Hepatocyte (in vitro differentiated cells): ENCODE results near the gene TMEM141. TPM values are rescaled to one million over a fixed set of nuclear protein-coding genes. Genes with fewer than 3 reads are reported as not detected.
A peak's percentile ranks its signal among the peaks of the same experiment; 100 is the strongest.
"Not testable (repeated sequence)": the region's sequence is repeated elsewhere in the genome, so short reads cannot be mapped to it uniquely, and the experiment has no call there.

Source experiments
- DNase-seq: peaks from one replicate; pipeline ENCODE4 v3.0.0-alpha.2; 2016; ENCODE audit warnings: low spot score
- H2AFZ ChIP-seq: fragments of 200-600 bp; sonication (generic); 2 replicates; pipeline ENCODE4 v1.6.0; 2016; ENCODE audit warnings: antibody characterized with exemption, mild to moderate bottlenecking
- H3K27ac ChIP-seq: fragments of 200-600 bp; sonication (generic); 2 replicates; pipeline ENCODE4 v1.5.1; 2016; ENCODE audit warnings: mild to moderate bottlenecking
- H3K27me3 ChIP-seq: fragments of 200-600 bp; sonication (generic); 2 replicates; pipeline ENCODE4 v1.6.1; 2016
- H3K36me3 ChIP-seq: fragments of 200-600 bp; sonication (generic); replicated peaks from 2 replicates; pipeline ENCODE4 v1.5.1; 2016; ENCODE audit warnings: low read depth; ENCODE audit not compliant: insufficient read depth
- H3K4me1 ChIP-seq: fragments of 200-600 bp; sonication (generic); 2 replicates; pipeline ENCODE4 v1.5.1; 2016; ENCODE audit warnings: mild to moderate bottlenecking, moderate library complexity; ENCODE audit not compliant: insufficient read depth
- H3K4me2 ChIP-seq: fragments of 200-600 bp; sonication (generic); 2 replicates; pipeline ENCODE4 v1.6.0; 2016
- H3K4me3 ChIP-seq: fragments of 200-600 bp; sonication (generic); 2 replicates; pipeline ENCODE4 v1.5.1; 2016; ENCODE audit warnings: mild to moderate bottlenecking
- H3K79me2 ChIP-seq: fragments of 200-600 bp; sonication (generic); 2 replicates; pipeline ENCODE4 v1.6.0; 2017; ENCODE audit warnings: mild to moderate bottlenecking
- H3K9me2 ChIP-seq: fragments of 200-600 bp; sonication (generic); replicated peaks from 2 replicates; pipeline ENCODE4 v1.6.0; 2017; ENCODE audit warnings: mild to moderate bottlenecking; ENCODE audit not compliant: insufficient read depth
- H3K9me3 ChIP-seq: fragments of 200-600 bp; sonication (generic); 2 replicates; pipeline ENCODE4 v1.5.1; 2016; ENCODE audit warnings: low read depth, mild to moderate bottlenecking
- H4K20me1 ChIP-seq: fragments of 200-600 bp; sonication (generic); 2 replicates; pipeline ENCODE4 v1.6.0; 2016; ENCODE audit warnings: mild to moderate bottlenecking; ENCODE audit not compliant: insufficient read depth, poor library complexity, severe bottlenecking
- WGBS: methylation state at CpG from one replicate; pipeline ENCODE4 v1.1.6; 2016; ENCODE audit warnings: low lambda C conversion rate; ENCODE audit errors: missing lambda C conversion rate; 5-methylcytosine and 5-hydroxymethylcytosine counted together
- microRNA-seq: library from miRNA; unstranded; fragments of <30 nt; microRNA quantifications from one replicate; pipeline ENCODE4, GENCODE V29; 2017
- polyA plus RNA-seq: library from polyadenylated mRNA; unstranded; fragments of >200 nt; fragmentation: Nextera tagmentation; extraction: Ambion mirVana; gene quantifications from 2 replicates; pipeline ENCODE4 v1.2.1, GENCODE V29; 2016
- small RNA-seq: library from RNA; depleted of rRNA; stranded (forward); fragments of <200 nt; gene quantifications from one replicate; pipeline ENCODE3, GENCODE V24; 2014
- total RNA-seq: library from RNA; depleted of rRNA; stranded (reverse); fragments of >200 nt; gene quantifications from 2 replicates; pipeline ENCODE4 v1.2.3, GENCODE V29; 2014
- TF ChIP-seq, protein P1 (sequence below): fragments of 200-600 bp; sonication (generic); IDR thresholded peaks from 2 replicates; pipeline ENCODE4 v1.5.1; 2016; ENCODE audit warnings: antibody characterized with exemption, mild to moderate bottlenecking; ENCODE audit not compliant: poor library complexity

Gene TMEM141
- total and polyA plus RNA-seq, 2 experiments from 2014 or later = 230 to 385 TPM

DNA sequence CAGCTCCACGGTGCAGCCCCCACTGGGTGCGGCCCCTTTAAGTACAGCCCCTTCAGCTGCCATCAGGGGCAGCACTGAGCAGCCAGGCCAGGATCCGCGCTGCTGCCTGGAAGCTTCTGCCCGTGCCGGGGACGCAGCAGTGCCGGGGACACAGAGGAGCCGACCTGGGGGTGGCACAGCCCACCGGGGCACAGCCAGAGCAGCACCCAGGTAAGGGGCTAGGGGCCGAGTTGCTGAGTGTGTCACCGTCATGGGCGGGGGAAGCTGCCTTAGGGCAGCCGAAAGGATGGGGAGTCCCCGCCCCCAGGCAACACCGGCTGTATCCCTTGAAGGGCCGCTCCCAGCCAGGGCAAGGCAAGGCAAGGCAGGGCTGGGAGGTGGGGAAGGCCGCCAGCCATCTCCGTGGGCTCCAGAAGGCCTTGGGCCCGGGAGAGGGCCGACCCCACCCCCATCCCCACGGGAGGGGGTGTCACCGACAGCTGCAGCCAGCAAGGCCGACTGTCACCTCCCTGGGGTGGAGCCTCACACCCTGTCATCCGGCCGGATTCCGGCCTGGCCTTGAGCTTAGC, 51.3 kb downstream of the TMEM141 start, which contains the start of gene AJM1:
Gene AJM1 (plus strand): TSS at position 99 of the 569 bp plus-strand sequence. CDS start 1,937 bp downstream, outside the sequence.
- Histone ChIP-seq H3K4me1 (peaks cover 37% of the 10 kb centered on the region), H3K27ac (peak within 1 kb of the TSS; percentile 87), H3K4me2 (peak within 1 kb of the TSS; percentile 97), H3K4me3 (peak within 1 kb of the TSS; percentile 29)
- peak; percentile 89 for DNase-seq
- H2AFZ ChIP-seq, H3K27me3 ChIP-seq, H3K36me3 ChIP-seq, H3K9me2 ChIP-seq, H4K20me1 ChIP-seq, H3K9me3 ChIP-seq, H3K79me2 ChIP-seq: not testable (repeated sequence)
- WGBS = 7% methylated on average over 22 of the region's 27 CpGs
- TF ChIP-seq, protein P1, sequence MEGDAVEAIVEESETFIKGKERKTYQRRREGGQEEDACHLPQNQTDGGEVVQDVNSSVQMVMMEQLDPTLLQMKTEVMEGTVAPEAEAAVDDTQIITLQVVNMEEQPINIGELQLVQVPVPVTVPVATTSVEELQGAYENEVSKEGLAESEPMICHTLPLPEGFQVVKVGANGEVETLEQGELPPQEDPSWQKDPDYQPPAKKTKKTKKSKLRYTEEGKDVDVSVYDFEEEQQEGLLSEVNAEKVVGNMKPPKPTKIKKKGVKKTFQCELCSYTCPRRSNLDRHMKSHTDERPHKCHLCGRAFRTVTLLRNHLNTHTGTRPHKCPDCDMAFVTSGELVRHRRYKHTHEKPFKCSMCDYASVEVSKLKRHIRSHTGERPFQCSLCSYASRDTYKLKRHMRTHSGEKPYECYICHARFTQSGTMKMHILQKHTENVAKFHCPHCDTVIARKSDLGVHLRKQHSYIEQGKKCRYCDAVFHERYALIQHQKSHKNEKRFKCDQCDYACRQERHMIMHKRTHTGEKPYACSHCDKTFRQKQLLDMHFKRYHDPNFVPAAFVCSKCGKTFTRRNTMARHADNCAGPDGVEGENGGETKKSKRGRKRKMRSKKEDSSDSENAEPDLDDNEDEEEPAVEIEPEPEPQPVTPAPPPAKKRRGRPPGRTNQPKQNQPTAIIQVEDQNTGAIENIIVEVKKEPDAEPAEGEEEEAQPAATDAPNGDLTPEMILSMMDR = peak; percentile 78

Small RNA genes within 50 kb of the gene (microRNA-seq; reads per million reads assigned to microRNA genes)
- gene MIR4292 (not detected), gene MIR6722 (not detected)

Small RNA genes within 50 kb of the gene (small RNA-seq; reads per million reads assigned to genes)
- gene AL355987.2 = not detected
- gene ATP6V1G1P3 = not detected
- not detected for gene MIR4292
- not detected for gene MIR6722

Other genes starting within 250 kb of the TMEM141 start
- gene NOTCH1, start 245.3 kb upstream of the TMEM141 start, total RNA-seq = 4.3 and 6.5 TPM in 2 replicates
- gene NOTCH1, start 245.3 kb upstream of the TMEM141 start, polyA plus RNA-seq = 5.3 and 8.3 TPM in 2 replicates
- gene EGFL7, start 128.4 kb upstream of the TMEM141 start, total RNA-seq = 50.0 and 52.9 TPM in 2 replicates
- 82.5 and 82.6 TPM in 2 replicates for gene EGFL7, start 128.4 kb upstream of the TMEM141 start, polyA plus RNA-seq
- gene AGPAT2, start 103.9 kb upstream of the TMEM141 start, total RNA-seq = 125 and 136 TPM in 2 replicates
- 242 and 249 TPM in 2 replicates for gene AGPAT2, start 103.9 kb upstream of the TMEM141 start, polyA plus RNA-seq
- 31.7 and 33.3 TPM in 2 replicates for gene DIPK1B, start 78.8 kb upstream of the TMEM141 start, total RNA-seq
- 39.4 and 47.3 TPM in 2 replicates for gene DIPK1B, start 78.8 kb upstream of the TMEM141 start, polyA plus RNA-seq
- not detected in 2 replicates for gene LCN10, start 48.4 kb upstream of the TMEM141 start, total RNA-seq
- not detected in 2 replicates for gene LCN10, start 48.4 kb upstream of the TMEM141 start, polyA plus RNA-seq
- not detected in 2 replicates for gene LCN6, start 42.8 kb upstream of the TMEM141 start, total RNA-seq
- not detected in 2 replicates for gene LCN6, start 42.8 kb upstream of the TMEM141 start, polyA plus RNA-seq
- not detected in 2 replicates for gene LCN8, start 33.1 kb upstream of the TMEM141 start, total RNA-seq
- gene LCN8, start 33.1 kb upstream of the TMEM141 start, polyA plus RNA-seq = not detected in 2 replicates
- gene LCN15, start 26.8 kb upstream of the TMEM141 start, total RNA-seq = 1.5 and 35.9 TPM in 2 replicates
- 0.85 and 1.4 TPM in 2 replicates for gene LCN15, start 26.8 kb upstream of the TMEM141 start, polyA plus RNA-seq
- gene CCDC183, start 5.0 kb downstream of the TMEM141 start, total RNA-seq = 10.5 and 17.7 TPM in 2 replicates
- gene CCDC183, start 5.0 kb downstream of the TMEM141 start, polyA plus RNA-seq = 32.1 and 56.4 TPM in 2 replicates
- gene RABL6, start 16.6 kb downstream of the TMEM141 start, total RNA-seq = 67.2 and 72.3 TPM in 2 replicates
- gene RABL6, start 16.6 kb downstream of the TMEM141 start, polyA plus RNA-seq = 103 and 110 TPM in 2 replicates
- gene AJM1, start 51.1 kb downstream of the TMEM141 start, total RNA-seq = 2.0 and 3.0 TPM in 2 replicates
- 7.2 and 7.7 TPM in 2 replicates for gene AJM1, start 51.1 kb downstream of the TMEM141 start, polyA plus RNA-seq
- gene PHPT1, start 58.1 kb downstream of the TMEM141 start, total RNA-seq = 101 and 111 TPM in 2 replicates
- gene PHPT1, start 58.1 kb downstream of the TMEM141 start, polyA plus RNA-seq = 384 and 390 TPM in 2 replicates
- gene MAMDC4, start 61.0 kb downstream of the TMEM141 start, total RNA-seq = 7.9 and 8.5 TPM in 2 replicates
- gene MAMDC4, start 61.0 kb downstream of the TMEM141 start, polyA plus RNA-seq = 12.7 and 16.9 TPM in 2 replicates
- gene EDF1, start 75.0 kb downstream of the TMEM141 start, total RNA-seq = 318 and 372 TPM in 2 replicates
- 508 and 568 TPM in 2 replicates for gene EDF1, start 75.0 kb downstream of the TMEM141 start, polyA plus RNA-seq
- gene TRAF2, start 95.2 kb downstream of the TMEM141 start, total RNA-seq = 7.6 TPM in 2 replicates
- 12.4 and 12.6 TPM in 2 replicates for gene TRAF2, start 95.2 kb downstream of the TMEM141 start, polyA plus RNA-seq
- 141 and 179 TPM in 2 replicates for gene FBXW5, start 153.4 kb downstream of the TMEM141 start, total RNA-seq
- gene FBXW5, start 153.4 kb downstream of the TMEM141 start, polyA plus RNA-seq = 160 and 172 TPM in 2 replicates
- gene C8G, start 153.9 kb downstream of the TMEM141 start, total RNA-seq = 5.7 and 15.7 TPM in 2 replicates
- gene C8G, start 153.9 kb downstream of the TMEM141 start, polyA plus RNA-seq = 15.4 and 15.7 TPM in 2 replicates
- gene LCN12, start 160.9 kb downstream of the TMEM141 start, total RNA-seq = 1.6 and 4.1 TPM in 2 replicates
- gene LCN12, start 160.9 kb downstream of the TMEM141 start, polyA plus RNA-seq = 27.4 and 36.8 TPM in 2 replicates
- gene PTGDS, start 186.2 kb downstream of the TMEM141 start, total RNA-seq = 56.0 and 56.4 TPM in 2 replicates
- gene PTGDS, start 186.2 kb downstream of the TMEM141 start, polyA plus RNA-seq = 290 and 383 TPM in 2 replicates
- gene LCNL1, start 191.6 kb downstream of the TMEM141 start, total RNA-seq = 0.04 and 0.13 TPM in 2 replicates
- gene LCNL1, start 191.6 kb downstream of the TMEM141 start, polyA plus RNA-seq = 0.47 and 2.2 TPM in 2 replicates
- 35.1 and 39.5 TPM in 2 replicates for gene PAXX, start 201.1 kb downstream of the TMEM141 start, total RNA-seq
- gene PAXX, start 201.1 kb downstream of the TMEM141 start, polyA plus RNA-seq = 89.5 and 97.5 TPM in 2 replicates
- 6.6 and 9.9 TPM in 2 replicates for gene CLIC3, start 205.2 kb downstream of the TMEM141 start, total RNA-seq
- gene CLIC3, start 205.2 kb downstream of the TMEM141 start, polyA plus RNA-seq = 45.0 and 63.5 TPM in 2 replicates
- gene ABCA2, start 236.9 kb downstream of the TMEM141 start, total RNA-seq = 12.7 and 14.6 TPM in 2 replicates
- gene ABCA2, start 236.9 kb downstream of the TMEM141 start, polyA plus RNA-seq = 15.6 and 21.8 TPM in 2 replicates
- gene FUT7, start 240.7 kb downstream of the TMEM141 start, total RNA-seq = not detected in 2 replicates
- 0.06 TPM in 1 of 2 replicates, not detected in the other for gene FUT7, start 240.7 kb downstream of the TMEM141 start, polyA plus RNA-seq